Psoas muscle (tissue), 8 donors: ENCODE data around the gene UCHL3. TPM values are rescaled to one million over a fixed set of nuclear protein-coding genes. Genes with fewer than 3 reads are reported as not detected.

Source experiments
- ATAC-seq, 4 donors: fragments of 200-7000 bp; cut with Tn5 transposase; one replicate each; pipeline ENCODE4 v1.9.1; 2020; ENCODE audit warnings: moderate library complexity in 3 of 4, mild to moderate bottlenecking in 2 of 4
- DNase-seq, 2 donors: peaks; one replicate each; pipeline ENCODE4 v3.0.0-alpha.2; 2020
- H3K27ac ChIP-seq: fragments of 200-600 bp; one replicate; pipeline ENCODE4 v1.8.0; 2022
- H3K27me3 ChIP-seq, 3 donors: fragments of 200-600 bp in 1 of 3; one replicate each; pipeline versions ENCODE4 v1.6.1 to v1.8.0; 2013 to 2022; ENCODE audit warnings: low read length in 2 of 3, mild to moderate bottlenecking in 2 of 3, moderate library complexity in 1 of 3; ENCODE audit not compliant: insufficient read depth in 3 of 3
- H3K36me3 ChIP-seq, 2 donors: fragments of 200-600 bp in 1 of 2; one replicate each; pipeline versions ENCODE4 v1.6.1 to v1.8.0; 2013 to 2022; ENCODE audit warnings: low read depth in 1 of 2, mild to moderate bottlenecking in 1 of 2, moderate library complexity in 1 of 2; ENCODE audit not compliant: insufficient read depth in 1 of 2
- H3K4me1 ChIP-seq: fragments of 200-600 bp; one replicate; pipeline ENCODE4 v1.8.0; 2022
- H3K4me3 ChIP-seq: fragments of 200-600 bp; one replicate; pipeline ENCODE4 v1.8.0; 2022; ENCODE audit warnings: mild to moderate bottlenecking
- H3K9me3 ChIP-seq: fragments of 200-600 bp; one replicate; pipeline ENCODE4 v1.8.0; 2022
- WGBS, 3 donors: extraction: QIAGEN DNeasy Blood & Tissue Kit; methylation state at CpG; one replicate each; pipeline versions ENCODE4 v1.1.6 to v1.1.7; 2013; 5-methylcytosine and 5-hydroxymethylcytosine counted together
- intact Hi-C, 2 donors: fragments of 100-400 bp; cut with DNase I; formaldehyde crosslinking; loops; one replicate each; pipeline versions ENCODE4 v1.11.0 to v1.14.2; 2022
- polyA plus RNA-seq, 3 donors: library from polyadenylated mRNA; stranded (reverse); fragments of 200-250 nt; gene quantifications; one replicate each; pipeline ENCODE4 v1.2.3, GENCODE V29; 2013
- total RNA-seq, 4 donors: library from RNA; stranded (reverse); fragmentation: NEBNext Ultra II Directional in 2 of 4; extraction: Animal tissue kit (Norgen Biotek cat#: 25700) in 2 of 4; gene quantifications; one replicate each; pipeline versions ENCODE4 v1.2.1 to v1.2.4, GENCODE V29; 2021 to 2023
- TF ChIP-seq, protein P1 (sequence below): fragments of 200-600 bp; IDR thresholded peaks from one replicate; pipeline ENCODE4 v1.8.0; 2022; ENCODE audit warnings: antibody characterized with exemption
- donor health status: healthy with polysubstance abuse.
- donor health status: DM: no; HTN: no; CAD: no; lungs with moderate emphysema.
- donor health status: Bipolar disorder and iron deficiency.
- donor health status: healthy.
- donor health status: DM: yes; HTN: yes; CAD: no.
- donor health status: DM: no; HTN: no; CAD: no.
- donor health status: DM: no; HTN: no; CAD: no.
- donor health status: DM: yes; HTN: yes; CAD: no.

The UCHL3 gene
- total and polyA plus RNA-seq, 7 donors: 33.8 to 96.5 (median 52.3) TPM

- H3K27me3 ChIP-seq: no peaks in the 10 kb centered on the region
- H3K27ac ChIP-seq: no peak overlapping the region
- peaks cover 0 to 5% of the 10 kb centered on the region in 2 donors for H3K36me3 ChIP-seq
- no peak overlapping the region for H3K4me3 ChIP-seq
- peaks cover 8% of the 10 kb centered on the region for H3K4me1 ChIP-seq
- TF ChIP-seq, protein P1, sequence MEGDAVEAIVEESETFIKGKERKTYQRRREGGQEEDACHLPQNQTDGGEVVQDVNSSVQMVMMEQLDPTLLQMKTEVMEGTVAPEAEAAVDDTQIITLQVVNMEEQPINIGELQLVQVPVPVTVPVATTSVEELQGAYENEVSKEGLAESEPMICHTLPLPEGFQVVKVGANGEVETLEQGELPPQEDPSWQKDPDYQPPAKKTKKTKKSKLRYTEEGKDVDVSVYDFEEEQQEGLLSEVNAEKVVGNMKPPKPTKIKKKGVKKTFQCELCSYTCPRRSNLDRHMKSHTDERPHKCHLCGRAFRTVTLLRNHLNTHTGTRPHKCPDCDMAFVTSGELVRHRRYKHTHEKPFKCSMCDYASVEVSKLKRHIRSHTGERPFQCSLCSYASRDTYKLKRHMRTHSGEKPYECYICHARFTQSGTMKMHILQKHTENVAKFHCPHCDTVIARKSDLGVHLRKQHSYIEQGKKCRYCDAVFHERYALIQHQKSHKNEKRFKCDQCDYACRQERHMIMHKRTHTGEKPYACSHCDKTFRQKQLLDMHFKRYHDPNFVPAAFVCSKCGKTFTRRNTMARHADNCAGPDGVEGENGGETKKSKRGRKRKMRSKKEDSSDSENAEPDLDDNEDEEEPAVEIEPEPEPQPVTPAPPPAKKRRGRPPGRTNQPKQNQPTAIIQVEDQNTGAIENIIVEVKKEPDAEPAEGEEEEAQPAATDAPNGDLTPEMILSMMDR: no peak
- DNase-seq: no peak
- H3K9me3 ChIP-seq: peaks cover 14% of the 10 kb centered on the region
- intact Hi-C loops: no loop called here
- ATAC-seq: no peak
These were observed 35.6 kb downstream of the UCHL3 start for GRCh38 chr13:75585153-75585552.

GRCh38 chr13:75587679-75588078 lies 38.1 kb downstream of the UCHL3 start:
- no peak overlapping the region for H3K4me3 ChIP-seq
- TF ChIP-seq, protein P1: no peak
- H3K27ac ChIP-seq: no peak overlapping the region
- H3K4me1 ChIP-seq: peaks cover 4% of the 10 kb centered on the region
- WGBS, 3 donors: 52 to 82% (median 72%) methylated on average over 1 of the region's 1 CpG
- ATAC-seq (no peak), DNase-seq (no peak)
- peaks cover 0 to 16% of the 10 kb centered on the region in 2 donors for H3K36me3 ChIP-seq
- intact Hi-C loops: no loop called here
- no peaks in the 10 kb centered on the region for H3K27me3 ChIP-seq
- peaks cover 14% of the 10 kb centered on the region for H3K9me3 ChIP-seq

GRCh38 chr13:75596657-75597182 lies 47.1 kb downstream of the UCHL3 start:
- no peak for ATAC-seq
- H3K4me1 ChIP-seq: peaks cover 5% of the 10 kb centered on the region
- WGBS, 3 donors: 56 to 75% (median 65%) methylated on average over 1 of the region's 1 CpG
- no peak overlapping the region for H3K27ac ChIP-seq
- H3K9me3 ChIP-seq: no peaks in the 10 kb centered on the region
- H3K27me3 ChIP-seq: no peaks in the 10 kb centered on the region
- peaks cover 0 to 18% of the 10 kb centered on the region in 2 donors for H3K36me3 ChIP-seq
- TF ChIP-seq, protein P1: no peak
- intact Hi-C loops: no loop called here
- H3K4me3 ChIP-seq: no peak overlapping the region
- DNase-seq: no peak

- TF ChIP-seq, protein P1: no peak
- peak overlapping the region; percentile 47 for H3K27ac ChIP-seq
- H3K9me3 ChIP-seq: no peaks in the 10 kb centered on the region
- DNase-seq: no peak
- H3K4me3 ChIP-seq: no peak overlapping the region
- peak; percentile 80 to 90 (median 84) for ATAC-seq
- H3K27me3 ChIP-seq: no peaks in the 10 kb centered on the region
- H3K36me3 ChIP-seq: peaks cover 0 to 19% of the 10 kb centered on the region in 2 donors
- intact Hi-C loops: no loop called here
- 24 to 27% (median 24%) methylated on average over 4 of the region's 4 CpGs for WGBS, 3 donors
- peaks cover 5% of the 10 kb centered on the region for H3K4me1 ChIP-seq
These were observed 50.8 kb downstream of the UCHL3 start for GRCh38 chr13:75600371-75600770.

DNA sequence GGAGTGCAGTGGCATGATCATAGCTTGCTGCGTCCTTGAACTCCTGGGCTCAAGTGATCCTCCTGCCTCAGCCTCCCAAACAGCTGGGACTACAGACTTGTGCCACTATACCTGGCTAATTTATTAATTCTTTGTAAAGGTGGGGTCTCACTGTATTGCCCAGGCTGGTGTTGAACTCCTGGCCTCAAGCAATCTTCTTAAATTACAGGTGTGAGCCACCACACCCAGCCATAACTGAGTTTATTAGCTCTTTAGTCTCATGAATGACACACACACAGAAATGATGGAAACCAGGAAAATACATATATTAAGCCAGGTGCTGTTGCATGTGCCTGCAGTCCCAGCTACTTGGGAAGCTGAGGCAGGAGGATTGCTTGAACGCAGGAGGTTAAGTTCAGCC lies 53.4 kb downstream of the UCHL3 start:
- intact Hi-C loops: no loop called here
- ATAC-seq (no peak), DNase-seq (no peak)
- WGBS, 3 donors: 99 to 100% (median 100%) methylated on average over 2 of the region's 2 CpGs
- no peak overlapping the region for H3K4me3 ChIP-seq
- no peaks in the 10 kb centered on the region for H3K27me3 ChIP-seq
- no peaks in the 10 kb centered on the region for H3K9me3 ChIP-seq
- peaks cover 0 to 15% of the 10 kb centered on the region in 2 donors for H3K36me3 ChIP-seq
- H3K4me1 ChIP-seq: peaks cover 5% of the 10 kb centered on the region
- TF ChIP-seq, protein P1: no peak
- H3K27ac ChIP-seq: no peak overlapping the region
